8988T (cell line): ENCODE results near the gene PCCA.
A peak's percentile ranks its signal among the peaks of the same experiment; 100 is the strongest.
"Not testable (repeated sequence)": the region's sequence is repeated elsewhere in the genome, so short reads cannot be mapped to it uniquely, and the experiment has no call there.

Experiments
- DNase-seq: peaks from one replicate; pipeline ENCODE4 v3.0.0; 2011

The PCCA gene

DNA sequence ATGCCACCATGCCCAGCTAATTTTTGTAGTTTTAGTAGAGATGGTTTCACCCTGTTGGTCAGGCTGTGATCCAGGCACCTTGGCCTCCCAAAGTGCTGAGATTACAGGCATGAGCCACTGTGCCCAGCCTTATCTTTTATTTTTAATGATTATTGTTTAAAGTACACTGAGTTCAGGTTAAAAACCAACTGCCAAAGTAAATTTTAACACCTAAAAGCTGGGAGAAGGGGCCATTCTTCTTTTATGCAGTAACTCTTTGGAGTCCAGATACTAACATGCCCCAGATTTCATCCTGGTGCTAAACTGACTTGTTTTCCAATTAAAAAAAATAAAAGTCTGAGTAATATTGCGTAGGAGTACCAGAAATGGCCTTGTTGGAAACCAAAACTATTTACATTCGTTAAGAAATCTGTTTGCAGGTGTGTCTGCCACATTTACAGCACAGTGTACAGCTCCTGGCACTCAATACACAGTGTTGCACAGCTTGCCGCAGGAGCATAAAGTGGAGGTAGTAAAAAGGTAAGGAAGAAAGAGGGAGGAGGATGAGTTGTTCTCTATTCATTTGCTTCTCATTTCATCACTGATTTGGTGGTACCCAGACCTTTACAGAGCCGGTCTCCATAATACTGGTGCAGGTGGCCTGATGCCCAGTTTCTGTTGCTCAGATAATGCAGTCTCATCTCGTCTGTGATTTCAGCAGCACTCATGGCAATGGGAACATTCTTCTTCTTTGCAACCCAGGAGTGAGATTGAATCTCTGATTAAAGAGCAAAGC lies 108.9 kb downstream of the PCCA start:
- DNase-seq, result no peak

DNA sequence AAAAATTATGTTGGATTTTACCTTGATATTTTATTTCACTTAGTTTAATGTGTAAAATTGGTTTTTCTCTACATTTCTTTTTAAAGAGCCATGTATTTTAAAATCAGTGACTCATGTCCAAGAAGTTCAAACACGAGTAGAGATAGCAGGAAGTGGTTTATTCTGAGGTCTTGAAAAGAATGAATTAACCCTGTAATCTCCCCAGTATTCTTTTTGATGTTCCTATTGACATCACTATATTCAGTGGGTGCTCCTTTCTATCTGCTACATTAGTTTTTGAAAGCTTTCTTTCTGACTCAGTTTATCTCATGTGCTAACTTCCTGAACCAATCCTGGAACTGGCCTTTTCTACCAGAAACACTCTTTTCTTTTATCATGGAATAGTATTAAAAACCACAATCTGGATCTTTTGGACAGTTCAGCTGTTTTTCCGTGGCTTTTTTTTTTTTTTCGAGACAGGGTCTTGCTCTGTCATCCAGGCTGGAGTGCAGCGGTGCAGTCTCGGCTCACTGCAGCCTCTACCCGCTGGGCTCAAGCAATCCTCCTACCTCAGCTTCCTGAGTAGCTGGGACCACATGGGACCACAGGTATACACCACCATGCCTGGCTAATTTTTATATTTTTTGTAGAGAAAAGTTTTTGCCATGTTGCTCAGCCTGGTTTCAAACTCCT lies 114.9 kb downstream of the PCCA start:
- no peak for DNase-seq

DNA sequence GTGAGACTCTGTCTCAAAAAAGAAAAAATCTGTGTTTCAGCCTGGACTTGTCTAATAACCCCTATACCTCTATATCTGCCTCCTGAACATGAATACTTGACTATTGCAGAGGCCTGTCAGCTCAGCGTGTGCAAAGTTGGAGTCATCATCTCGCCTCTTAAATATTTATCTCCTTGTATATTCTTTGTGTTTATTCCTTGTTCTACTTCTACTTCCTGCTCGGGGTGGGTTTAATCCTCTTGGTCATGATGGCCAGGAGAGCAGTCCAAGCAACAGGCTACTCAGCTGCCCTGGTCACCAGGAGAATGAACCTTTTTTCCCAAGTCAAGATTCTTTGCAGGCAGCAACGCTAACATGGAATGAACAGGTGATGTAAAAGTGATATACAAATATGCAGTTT lies 119.1 kb downstream of the PCCA start:
- no peak for DNase-seq

DNA sequence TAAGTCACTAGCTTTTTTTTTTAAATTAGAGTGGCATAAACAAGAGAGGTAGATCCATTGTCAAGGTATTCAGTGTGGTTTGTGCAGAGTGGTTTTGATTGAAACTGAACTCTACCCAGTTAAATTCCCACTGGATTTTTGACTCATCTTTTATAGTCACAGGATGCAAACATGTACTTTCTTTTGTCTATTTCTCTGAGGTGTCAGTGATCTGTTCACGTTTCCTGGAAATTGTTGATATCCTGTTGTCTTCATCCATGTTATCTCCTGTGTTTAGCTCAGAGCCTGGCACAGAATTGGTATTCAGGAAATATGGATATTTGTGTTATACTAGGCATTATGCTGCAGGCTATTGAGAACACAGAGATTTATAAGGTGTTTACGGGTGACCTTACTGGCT lies 119.7 kb downstream of the PCCA start:
- no peak for DNase-seq

GRCh38 chr13:100209857-100210825 lies 121.2 kb downstream of the PCCA start:
- DNase-seq, result no peak

GRCh38 chr13:100211016-100211710 lies 122.3 kb downstream of the PCCA start:
- DNase-seq, result no peak

GRCh38 chr13:100212904-100213553 lies 124.1 kb downstream of the PCCA start:
- no peak for DNase-seq

DNA sequence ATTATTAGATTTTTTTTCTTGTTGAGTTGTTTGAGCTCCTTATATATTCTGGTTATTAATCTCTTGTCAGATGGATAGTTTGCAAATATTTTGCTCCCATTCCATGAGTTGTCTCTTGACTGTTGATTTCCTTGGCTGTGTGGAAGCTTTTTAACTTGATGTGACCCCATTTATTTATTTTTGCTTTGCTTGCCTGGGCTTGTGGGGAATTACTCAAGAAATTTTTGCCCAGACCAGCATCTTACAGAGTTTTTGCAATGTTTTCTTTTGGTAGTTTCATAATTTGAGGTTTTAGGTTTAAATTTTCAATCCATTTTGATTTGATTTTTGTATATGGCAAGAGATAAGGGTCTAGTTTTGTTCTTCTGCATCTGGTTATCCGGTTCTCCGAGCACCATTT lies 124.7 kb downstream of the PCCA start:
- no peak for DNase-seq

GRCh38 chr13:100214886-100215285 lies 126.0 kb downstream of the PCCA start:
- DNase-seq, result no peak

- DNase-seq, result no peak
These were observed 132.3 kb downstream of the PCCA start for GRCh38 chr13:100221166-100221565.

DNA sequence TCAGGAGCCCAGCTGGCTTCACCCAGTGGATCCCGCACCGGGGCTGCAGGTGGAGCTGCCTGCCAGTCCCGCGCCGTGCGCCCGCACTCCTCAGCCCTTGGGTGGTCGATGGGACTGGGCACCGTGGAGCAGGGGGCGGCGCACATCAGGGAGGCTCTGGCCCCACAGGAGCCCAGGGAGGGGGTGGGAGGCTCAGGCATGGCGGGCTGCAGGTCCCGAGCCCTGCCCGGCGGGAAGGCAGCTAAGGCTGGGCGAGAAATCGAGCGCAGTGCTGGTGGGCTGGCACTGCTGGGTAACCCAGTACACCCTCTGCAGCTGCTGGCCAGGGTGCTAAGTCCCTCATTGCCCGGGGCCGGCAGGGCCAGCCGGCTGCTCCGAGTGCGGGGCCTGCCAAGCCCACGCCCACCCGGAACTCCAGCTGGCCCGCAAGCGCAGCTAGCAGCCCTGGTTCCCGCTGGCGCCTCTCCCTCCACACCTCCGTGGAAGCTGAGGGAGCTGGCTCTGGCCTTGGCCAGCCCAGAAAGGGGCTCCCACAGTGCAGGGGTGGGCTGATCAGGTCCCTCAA lies 135.2 kb downstream of the PCCA start:
- DNase-seq, result not testable (repeated sequence)

- DNase-seq, result no peak
These were observed 140.7 kb downstream of the PCCA start for GRCh38 chr13:100229603-100230002.

DNA sequence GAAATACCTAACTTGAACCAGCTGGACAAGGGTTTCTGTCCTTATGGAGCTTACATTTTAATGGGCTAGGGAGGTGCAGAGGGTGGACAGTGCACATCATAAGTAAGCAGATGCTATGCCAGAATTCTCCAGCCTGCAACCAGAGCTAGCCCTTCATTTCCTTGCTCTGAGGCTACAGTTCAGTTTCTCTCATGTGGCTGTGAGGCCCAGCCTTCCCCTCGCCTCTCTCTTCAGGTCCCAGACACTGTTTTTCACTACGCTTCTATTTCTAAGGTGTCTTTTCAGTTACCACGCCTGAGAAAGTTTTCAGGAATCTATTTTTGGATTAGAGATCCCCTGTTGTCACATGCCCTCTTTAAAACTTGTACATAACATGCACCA lies 141.9 kb downstream of the PCCA start:
- no peak for DNase-seq

- DNase-seq, result no peak
These were observed 142.3 kb downstream of the PCCA start for GRCh38 chr13:100231176-100231575.

DNA sequence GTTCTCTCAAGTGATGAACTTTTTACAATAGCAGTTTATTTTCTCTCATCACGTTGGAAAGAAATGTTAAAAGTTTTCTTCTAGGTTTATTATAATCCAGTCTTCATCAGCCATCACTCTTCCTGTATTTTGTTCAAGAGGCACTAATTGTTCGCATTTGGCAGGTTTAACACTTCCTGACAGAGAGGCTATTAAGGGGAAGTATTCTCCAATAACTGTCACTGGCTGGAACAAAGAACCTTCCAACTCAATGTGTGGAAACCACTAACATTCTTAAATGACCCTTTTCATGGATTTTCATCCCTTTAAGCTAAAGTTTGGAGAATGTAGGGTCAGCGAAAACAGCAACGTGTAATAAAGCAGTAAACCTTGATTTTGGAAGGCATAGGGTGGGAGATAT lies 145.1 kb downstream of the PCCA start:
- no peak for DNase-seq

DNA sequence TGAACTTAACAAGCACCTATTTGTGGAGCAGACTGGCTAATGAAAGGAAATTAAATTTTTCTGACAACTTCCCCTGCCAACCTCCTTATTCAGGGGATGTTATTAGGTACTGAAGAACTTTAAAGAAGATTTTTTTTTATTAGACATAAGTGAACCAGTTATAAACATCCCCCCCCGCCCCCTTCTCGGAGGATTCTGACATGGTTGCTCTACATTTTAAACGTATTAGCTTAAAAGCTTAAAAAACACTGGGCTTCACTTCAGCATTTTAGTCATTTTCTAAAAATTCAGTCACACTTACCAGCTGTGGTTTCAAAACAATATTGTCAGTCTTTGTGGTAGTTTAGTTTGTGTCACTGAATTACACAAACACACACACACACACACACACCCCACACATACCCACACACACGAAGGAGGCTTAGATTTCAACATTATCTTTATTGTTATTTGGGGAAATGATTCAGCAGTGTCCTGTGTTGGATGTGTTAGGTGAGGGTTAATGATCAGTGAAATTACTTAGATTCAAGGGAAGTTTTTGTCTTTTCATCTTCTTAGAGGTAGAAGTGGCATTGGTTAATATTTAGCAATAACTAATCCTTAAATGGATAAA lies 145.7 kb downstream of the PCCA start:
- no peak for DNase-seq

DNA sequence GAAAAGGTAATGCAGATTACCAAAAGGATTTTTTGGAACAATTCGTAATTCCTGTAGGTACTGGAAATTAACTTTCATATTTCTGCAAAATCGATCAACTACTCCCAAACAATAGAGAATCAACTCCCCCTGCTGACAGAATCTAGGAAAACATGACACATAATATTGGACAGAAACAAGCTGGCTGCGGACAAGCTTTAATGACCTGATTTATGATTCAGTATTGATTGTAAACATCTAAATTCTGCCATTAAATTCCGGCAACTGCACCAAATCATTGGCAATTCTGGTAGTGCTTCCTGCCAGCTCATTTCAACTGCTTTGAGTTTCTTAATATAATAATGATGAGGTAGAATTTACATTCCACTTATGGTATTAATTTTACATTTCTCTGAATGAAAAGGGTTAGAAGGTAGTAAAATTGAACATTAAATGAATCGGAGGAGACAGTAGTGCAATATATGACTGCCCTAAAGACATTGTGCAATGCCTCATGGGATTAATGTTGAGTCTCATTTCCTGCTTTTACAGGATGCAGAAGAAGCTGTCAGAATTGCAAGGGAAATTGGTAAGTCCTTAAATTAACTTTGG lies 146.5 kb downstream of the PCCA start:
- DNase-seq, result peak; percentile 15

DNA sequence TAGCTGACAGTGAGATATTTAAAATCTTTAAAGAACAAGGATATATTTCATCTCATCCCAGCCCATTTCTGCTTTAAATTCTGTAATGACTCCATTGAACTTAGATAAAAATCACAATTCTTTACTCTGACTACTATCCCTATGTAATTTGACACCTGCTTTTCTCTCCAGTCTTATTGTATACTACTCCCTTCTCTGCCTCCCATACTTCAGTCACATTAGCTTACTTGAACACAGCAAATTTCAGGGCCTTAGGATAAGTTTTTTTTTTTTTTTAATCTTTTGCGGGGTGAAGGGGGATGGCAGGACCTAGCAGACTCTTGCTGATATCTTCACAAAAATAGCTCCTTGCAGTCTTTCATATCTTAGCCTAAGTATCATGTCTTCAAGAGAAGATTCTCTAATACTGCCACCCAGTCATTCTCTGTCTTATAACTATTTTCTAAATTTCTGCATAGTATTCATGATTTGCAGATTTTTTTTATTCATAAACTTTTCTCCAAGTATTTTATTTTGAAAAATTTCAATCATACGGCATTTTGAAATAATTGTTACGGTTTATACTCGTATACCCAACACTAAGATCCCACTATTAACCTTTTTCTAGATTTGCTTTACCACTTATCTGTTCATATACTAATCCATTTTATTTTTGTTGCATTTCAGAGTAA lies 151.4 kb downstream of the PCCA start:
- no peak for DNase-seq

DNA sequence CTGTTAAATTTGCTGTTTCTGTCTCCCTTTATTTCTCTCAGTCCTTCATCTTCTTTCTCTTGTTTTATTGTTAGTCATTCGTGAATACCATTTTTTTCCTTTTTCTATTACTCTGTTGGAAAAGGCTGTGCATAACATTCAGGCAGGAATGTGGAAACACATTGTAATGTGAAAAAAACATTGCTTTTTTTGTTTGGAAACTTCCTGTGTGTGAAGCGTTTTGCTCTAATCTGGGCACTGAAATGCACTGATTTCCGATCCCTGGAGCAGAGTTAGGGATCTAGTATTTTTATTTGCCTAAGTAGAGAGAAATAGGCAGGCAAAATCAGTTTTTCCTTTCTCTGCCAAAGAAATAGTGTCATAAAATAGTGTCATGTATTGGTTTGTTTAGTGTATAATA lies 155.5 kb downstream of the PCCA start:
- DNase-seq, result no peak

DNA sequence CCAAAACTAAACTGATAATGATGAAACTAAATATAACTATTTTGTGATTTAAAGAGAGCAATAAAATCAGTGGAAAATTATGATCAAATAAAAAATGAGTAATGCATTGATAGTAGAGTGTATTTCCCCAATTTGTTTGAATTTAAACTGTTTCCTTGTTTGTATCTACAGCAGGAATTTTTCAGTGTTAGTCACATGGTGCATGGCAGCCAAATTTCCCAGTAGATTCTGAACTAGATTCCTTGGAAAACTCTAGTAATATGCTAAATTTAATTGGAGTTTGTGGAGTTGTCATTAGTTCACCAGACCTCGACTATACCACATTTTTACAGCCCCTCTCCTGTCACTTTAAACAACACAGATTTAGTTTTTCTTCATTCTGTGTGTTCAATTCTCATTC lies 156.2 kb downstream of the PCCA start:
- DNase-seq, result no peak

DNA sequence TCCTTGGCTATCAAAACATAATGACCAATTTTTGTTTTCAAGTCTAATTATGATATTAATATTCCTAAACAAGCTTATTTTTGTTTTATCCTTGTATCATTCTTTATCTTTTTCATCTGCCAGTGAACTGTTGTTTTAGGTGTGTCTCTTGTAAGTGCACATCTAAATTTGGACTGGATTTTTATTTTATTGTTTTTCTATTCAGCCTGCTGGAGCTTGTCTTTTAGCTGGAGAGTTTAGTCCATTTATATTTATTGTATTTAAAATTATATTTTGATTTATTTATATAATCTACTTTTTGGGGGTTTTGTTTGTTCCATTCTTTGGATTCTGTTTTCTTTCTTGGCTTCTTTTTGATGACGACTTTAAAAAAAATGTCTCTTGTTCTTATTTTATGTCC lies 159.0 kb downstream of the PCCA start:
- no peak for DNase-seq
